Activated CD8-positive, alpha-beta memory T cell treated with anti-CD3 and anti-CD28 coated beads for 24 hours (primary cell): ENCODE data around the gene AKT2.

Experiments used
- DNase-seq: peaks from one replicate; pipeline ENCODE4 v3.0.0-alpha.2; 2020

The AKT2 gene

GRCh38 chr19:40271706-40272105 lies 13.4 kb downstream of the AKT2 start:
- no peak for DNase-seq

DNA sequence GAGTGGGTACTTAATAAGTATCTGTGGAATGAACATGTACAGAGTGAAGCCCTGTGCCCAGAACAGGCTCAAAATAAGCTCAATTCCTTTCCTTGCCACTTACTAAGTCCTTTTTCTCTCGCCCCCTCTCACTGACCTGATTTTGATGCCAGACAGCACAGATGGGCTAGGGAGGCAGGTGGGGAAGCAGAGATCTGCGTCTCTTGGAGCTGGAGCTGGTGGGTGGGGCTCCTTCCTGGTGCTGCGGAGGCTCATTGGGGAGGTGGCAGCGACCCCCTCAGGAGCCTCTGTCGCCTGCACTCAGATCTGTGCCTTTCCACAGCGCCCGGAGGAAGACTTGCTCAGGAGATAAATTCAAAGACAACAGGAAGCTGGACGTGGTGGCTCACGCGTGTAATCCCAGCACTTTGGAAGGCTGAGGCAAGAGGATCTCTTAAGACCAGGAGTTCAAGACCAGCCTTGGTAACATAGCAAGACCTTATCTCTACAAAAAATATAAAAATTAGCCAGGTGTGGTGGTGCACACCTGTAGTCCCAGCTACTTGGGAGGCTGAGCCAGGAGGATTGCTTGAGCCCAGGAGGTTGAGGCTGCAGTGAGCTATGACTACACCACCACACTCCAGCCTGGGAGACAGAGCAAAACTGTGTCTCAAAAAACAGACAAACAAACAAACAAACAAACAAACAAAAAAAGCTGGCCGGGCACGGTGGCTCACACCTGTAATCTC lies 14.6 kb downstream of the AKT2 start:
- no peak for DNase-seq

DNA sequence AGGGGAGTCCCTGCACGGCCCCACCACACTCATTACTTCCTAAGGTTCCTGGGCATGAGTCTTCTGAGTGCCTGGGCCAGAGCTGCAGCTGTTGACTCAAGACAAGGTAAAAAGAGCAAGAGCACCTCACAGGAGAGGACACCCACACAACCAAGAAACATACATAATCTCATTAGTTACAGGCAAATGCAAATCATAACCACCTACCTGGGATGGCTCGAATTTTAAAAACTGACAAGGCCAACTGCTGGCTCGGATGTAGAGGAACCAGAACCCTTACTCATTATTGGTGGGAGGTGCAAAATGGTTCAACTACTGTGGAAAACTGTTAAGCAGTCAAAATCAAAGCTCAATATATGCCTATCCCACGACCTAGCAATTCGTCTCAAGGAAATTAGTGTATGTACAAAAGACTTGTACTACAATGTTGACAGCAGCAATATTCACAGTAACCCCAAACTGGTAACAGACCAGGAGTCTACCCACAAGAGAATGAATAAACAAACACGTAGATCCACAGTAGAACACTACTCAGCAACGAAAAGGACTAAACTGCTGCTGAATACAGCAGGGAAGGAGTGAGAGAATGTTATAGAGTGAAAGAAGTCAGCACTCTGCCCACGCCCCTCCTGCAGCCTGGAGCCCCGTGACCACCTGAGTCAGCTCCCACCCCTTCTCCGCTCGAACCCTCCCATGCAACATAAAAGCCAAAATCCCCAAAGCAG lies 15.8 kb downstream of the AKT2 start:
- DNase-seq: no peak

DNA sequence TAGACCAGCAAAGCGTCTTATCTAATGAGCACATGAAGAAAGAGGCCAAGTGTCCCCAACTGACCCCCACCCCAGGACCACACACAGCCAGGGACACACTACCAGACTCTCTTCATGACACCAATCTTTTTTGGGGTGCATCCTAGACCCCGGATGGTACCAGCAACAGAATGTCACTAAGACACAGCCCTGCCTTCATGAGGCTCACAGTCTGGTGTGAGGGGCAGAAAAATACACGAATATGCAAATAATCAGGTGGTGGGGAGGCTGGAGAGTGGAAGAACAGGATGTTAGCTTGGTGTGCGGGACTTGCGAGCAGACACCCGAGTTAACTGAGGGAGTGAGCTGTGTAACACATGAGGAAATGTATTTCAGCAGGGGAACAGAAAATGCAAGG lies 17.5 kb downstream of the AKT2 start:
- no peak for DNase-seq

DNA sequence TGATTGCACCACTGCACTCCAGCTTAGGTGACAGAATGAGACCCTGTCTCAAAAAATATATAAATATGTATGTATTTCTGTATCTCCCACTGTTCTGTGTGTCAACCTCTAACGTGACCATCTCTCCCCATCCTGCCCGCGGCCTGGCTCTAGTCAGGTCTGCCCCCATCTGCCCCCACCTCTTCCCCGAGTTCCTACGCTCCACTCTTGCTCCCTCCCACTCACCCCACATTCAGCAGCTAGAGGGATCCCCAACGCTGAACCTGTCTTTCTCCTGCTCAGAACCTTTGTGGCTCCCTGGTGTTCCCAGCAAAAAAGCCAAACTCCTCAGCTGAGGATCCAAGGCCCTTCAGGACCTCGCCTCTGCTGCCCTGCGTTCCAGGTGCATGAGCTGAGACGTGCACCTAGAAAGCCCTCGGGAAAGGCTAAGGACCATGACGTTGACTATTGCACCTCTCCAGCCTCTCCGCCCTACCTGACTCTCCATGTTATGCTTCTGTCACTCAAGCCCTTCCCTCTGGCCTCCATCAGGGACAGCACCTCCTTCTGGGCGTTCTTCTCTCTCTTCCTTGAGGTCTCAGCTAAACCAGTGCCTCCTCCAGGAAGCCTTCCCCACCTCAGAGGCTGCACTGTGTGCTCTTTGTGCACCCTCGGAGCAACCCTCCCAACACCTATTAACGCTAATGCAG lies 18.1 kb downstream of the AKT2 start:
- DNase-seq: no peak

GRCh38 chr19:40266119-40266518 lies 19.0 kb downstream of the AKT2 start:
- no peak for DNase-seq

DNA sequence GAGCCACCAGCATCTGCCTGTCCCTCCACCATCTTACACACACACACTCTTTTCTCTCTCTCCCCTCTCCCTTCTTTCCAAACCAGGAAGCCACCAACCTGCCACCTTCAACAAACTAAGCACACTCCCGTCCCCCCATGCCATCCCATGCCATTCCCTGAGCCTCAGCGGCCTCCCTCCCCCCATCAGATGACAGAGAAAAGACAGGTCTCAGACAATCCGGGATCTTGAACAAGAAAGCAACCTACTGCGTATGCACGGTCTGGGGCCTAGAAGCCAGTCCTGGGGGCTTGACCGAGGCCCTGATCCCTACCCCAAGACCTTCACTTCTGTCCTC lies 19.4 kb downstream of the AKT2 start:
- no peak for DNase-seq

GRCh38 chr19:40265055-40265762 lies 19.9 kb downstream of the AKT2 start:
- DNase-seq: no peak

- no peak for DNase-seq
Observed at GRCh38 chr19:40264314-40265054, 20.7 kb downstream of the AKT2 start.

- no peak for DNase-seq
Observed at GRCh38 chr19:40263440-40264313, 21.5 kb downstream of the AKT2 start.

DNA sequence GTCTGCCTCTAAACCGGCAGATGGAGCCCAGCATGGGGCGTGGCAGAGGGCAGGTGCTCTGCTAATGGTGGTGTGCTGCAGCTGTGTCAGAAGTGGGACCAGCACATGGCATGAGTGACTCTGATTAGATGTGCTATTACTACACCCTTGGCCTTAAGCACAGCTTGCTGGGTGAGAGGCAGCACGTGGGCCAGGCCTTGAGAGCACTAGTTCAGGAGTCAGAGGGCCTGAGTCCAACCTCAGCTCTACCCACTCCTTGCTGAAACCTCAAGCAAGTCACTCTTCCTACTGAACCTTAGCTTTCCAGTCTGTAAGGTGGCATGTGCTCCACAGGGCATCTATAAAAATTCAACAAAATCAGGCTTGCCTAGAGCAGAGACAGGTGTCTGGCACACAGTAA lies 22.7 kb downstream of the AKT2 start:
- no peak for DNase-seq

DNA sequence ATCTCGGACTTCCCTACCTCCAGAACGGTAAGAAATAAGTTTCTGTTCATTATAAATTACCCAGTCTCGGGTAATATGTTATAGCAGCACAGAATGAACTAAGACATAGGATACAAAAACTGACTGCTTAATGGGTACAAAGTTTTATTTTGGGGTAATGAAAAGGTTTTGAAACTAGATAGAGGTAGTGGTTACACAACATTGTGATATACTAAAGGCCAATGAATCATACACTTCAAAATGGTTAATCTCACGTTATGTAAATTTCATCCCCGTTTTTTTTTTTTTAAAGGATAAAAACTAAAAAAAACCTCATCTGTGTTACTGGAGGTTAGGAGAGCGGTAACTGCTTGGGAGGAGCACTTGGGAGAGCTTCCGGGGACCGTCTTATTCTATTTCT lies 23.5 kb downstream of the AKT2 start:
- DNase-seq: no peak

DNA sequence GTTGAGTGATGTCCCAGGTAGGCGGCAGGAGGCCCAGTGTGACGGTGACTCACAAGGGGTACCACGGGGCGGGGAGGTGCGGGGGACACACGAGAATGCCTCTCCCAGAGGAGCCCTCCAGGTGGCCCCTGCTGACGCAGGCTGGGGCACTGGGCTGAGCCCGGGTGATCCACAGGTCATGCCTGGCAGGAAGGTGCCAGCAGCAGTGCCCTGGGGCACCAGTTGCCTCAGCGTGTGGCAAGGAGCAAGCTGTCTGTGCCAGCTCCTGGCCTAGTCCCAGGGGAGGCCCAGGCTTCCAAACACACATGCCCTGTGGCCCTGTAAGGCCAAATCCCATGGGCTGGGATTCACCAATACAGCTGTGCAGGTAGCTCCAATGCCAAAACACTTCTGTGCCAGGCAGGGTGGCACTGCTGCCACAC lies 28.0 kb downstream of the AKT2 start:
- no peak for DNase-seq

- no peak for DNase-seq
Observed at GRCh38 chr19:40256512-40256911, 28.6 kb downstream of the AKT2 start.

DNA sequence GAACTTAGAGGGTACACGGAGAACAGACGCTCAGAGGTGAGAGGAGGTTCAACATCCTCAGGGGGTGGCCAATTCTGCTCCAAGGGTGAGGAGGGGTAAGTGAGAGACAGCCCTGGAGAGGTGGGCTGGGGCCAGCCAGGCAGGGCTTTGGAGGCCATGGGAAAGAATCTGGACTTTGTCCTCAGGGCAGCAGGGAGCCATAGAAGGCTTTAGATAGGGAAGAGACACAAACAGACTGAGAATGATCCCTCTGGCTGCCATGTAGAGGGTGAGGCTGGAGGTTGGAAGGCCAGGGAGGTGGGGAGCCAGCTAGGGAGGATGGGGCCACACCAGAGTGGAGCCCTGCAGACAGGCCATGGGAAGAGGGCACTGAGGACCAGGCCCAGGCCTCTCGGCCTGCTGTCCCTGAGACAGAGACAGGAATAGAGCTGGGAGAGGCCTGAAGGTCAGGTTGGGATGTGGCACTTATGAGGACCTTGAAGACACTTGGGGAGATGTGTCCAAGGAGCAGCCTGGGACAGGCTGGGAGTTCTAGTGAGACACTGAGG lies 29.5 kb downstream of the AKT2 start:
- no peak for DNase-seq

GRCh38 chr19:40254714-40255418 lies 30.3 kb downstream of the AKT2 start:
- no peak for DNase-seq

DNA sequence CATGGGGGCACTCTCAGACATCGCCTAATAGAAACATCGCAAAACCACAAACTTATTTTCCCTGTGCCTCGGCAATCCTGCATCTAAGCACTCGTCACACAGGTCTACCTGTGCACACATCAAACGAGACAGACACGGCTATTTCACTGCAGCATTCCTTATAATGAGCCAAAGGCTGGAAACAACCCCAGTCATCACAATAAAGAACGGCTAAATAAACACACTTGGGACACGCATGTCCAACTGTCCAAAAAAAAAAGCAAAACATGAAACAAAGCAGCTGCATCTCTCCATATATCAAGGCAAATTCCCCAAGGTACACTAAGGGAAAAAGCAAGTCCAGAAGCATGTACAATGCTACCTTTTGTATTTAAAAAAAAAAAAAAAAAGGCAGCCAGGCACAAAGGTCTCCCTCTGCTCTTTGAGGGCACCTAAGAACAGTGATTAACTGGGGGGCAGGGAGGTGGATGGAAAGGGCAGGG lies 31.5 kb downstream of the AKT2 start:
- no peak for DNase-seq

DNA sequence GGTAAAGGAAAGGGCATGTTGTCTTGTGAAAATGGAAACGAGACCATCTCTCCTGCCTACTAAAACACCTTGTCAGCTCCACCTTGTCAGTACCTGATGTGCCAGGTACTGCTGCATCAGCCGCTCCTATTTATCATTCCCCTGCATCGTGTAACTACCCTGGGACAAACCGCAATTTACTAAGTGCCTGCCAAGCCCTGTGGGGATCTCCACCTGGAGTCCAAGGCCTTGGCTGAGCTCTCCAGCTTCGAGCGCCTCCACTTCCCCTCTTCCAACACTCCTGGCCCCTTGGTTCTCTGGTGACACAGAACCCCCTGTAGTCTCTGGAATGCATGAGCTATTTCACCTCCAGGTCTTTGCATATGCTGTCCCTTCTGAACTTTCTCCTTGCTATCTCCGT lies 32.8 kb downstream of the AKT2 start:
- no peak for DNase-seq

GRCh38 chr19:40251991-40252390 lies 33.2 kb downstream of the AKT2 start:
- no peak for DNase-seq

DNA sequence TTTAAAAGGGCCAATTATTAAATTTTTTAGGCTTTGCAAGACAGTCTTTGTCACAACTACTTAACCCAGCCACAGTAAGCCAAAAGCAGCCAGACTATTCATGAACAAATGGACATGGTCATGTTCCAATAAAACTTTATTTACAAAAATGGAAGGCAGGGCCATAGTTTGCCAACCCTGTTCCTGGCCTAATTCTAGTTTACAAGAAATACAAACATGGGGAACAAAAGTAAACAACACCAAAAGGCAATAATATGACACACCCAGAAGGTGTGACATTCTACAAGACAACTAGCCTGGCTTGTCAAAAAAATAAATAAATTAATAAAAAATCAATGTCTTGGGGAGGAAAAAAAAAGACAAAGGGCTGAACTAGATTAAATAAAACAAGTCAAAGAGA lies 33.9 kb downstream of the AKT2 start:
- DNase-seq: no peak

DNA sequence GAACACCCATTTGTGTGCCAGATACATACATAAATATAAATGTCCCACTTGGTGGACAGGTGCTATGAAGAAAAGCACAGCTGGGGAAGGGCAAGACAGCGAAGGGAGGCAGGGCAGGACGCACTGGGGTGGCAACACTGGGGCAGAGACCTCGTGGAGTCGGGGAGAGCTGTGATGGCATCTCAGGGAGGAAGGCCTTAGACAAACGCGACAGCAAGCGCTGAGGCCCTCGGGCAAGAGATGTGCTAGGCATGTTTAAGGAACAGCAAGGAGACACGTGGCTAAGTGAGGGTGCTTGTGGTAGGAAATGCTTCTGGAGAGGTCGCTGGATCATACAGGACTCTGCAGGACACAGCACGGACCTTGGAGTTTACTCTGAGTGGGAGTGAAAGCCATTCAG lies 35.4 kb downstream of the AKT2 start:
- no peak for DNase-seq
